Prostate gland (tissue), 2 donors: ENCODE results near the gene CRADD. TPM values are rescaled to one million over a fixed set of nuclear protein-coding genes. Genes with fewer than 3 reads are reported as not detected.
A peak's percentile ranks its signal among the peaks of the same experiment; 100 is the strongest.

ENCODE experiments used
- DNase-seq: peaks from one replicate; pipeline ENCODE4 v3.0.0-alpha.2; 2019; ENCODE audit warnings: low spot score
- H3K27ac ChIP-seq, 2 donors: fragments of 200-600 bp; sonication (generic); 2 replicates each; pipeline ENCODE4 v1.5.1; 2017 to 2019
- H3K27me3 ChIP-seq: fragments of 200-600 bp; sonication (generic); replicated peaks from 2 replicates; pipeline ENCODE4 v1.5.1; 2019; ENCODE audit not compliant: insufficient read depth
- H3K36me3 ChIP-seq, 2 donors: fragments of 200-600 bp; sonication (generic); 1 replicate in 1 of 2; 2 replicates in 1 of 2; pipeline versions ENCODE4 v1.5.1 to v1.8.1; 2017 to 2019
- H3K4me1 ChIP-seq: fragments of 200-600 bp; sonication (generic); replicated peaks from 2 replicates; pipeline ENCODE4 v1.5.1; 2019
- H3K4me3 ChIP-seq, 2 donors: fragments of 200-600 bp; sonication (generic); 2 replicates each; pipeline ENCODE4 v1.5.1; 2017 to 2019
- H3K9me3 ChIP-seq: fragments of 200-600 bp; sonication (generic); 2 replicates; pipeline ENCODE4 v1.5.1; 2017
- CTCF ChIP-seq, 4 experiments: fragments of 200-600 bp in 2 of 4; fragments of 450-650 bp in 2 of 4; sonication (generic) in 2 of 4; IDR thresholded peaks; 1 replicate in 3 of 4; 2 replicates in 1 of 4; pipeline ENCODE4 v1.5.1; 2016 to 2019; ENCODE audit warnings: antibody characterized with exemption in 4 of 4, mild to moderate bottlenecking in 2 of 4, moderate library complexity in 2 of 4
- POLR2A ChIP-seq: fragments of 450-650 bp; IDR thresholded peaks from one replicate; pipeline ENCODE4 v1.6.1; 2016; ENCODE audit warnings: antibody characterized with exemption, mild to moderate bottlenecking
- POLR2AphosphoS5 ChIP-seq: sonication (generic); formaldehyde crosslinking; IDR thresholded peaks from one replicate; pipeline ENCODE4 v1.6.1; 2017; ENCODE audit warnings: antibody characterized with exemption
- whole genome bisulfite sequencing: methylation state at CpG from one replicate; pipeline ENCODE4 v1.1.5; 2018; 5-methylcytosine and 5-hydroxymethylcytosine counted together
- intact Hi-C: fragments of 100-400 bp; cut with DNase I; formaldehyde crosslinking; loops from one replicate; pipeline ENCODE4 v1.14.2; 2022
- total RNA-seq, 2 donors: library from RNA; depleted of rRNA; stranded (reverse); fragments of >200 nt; gene quantifications; one replicate each; pipeline ENCODE4 v1.1.0, GENCODE V29; 2016

The CRADD gene
- total RNA-seq, 2 donors from 2014 or later: 38.9 to 42.4 TPM

GRCh38 chr12:93760275-93760875 is 83.2 kb downstream of the CRADD start:
- WGBS: 94% methylated on average over 3 of the region's 3 CpGs
- no peak for TF ChIP-seq POLR2AphosphoS5
- TF ChIP-seq POLR2A: no peak
- TF ChIP-seq CTCF (IDR thresholded peaks at IDR 0.05): no peak
- Histone ChIP-seq H3K4me3 (no peak overlapping the region), H3K9me3 (no peaks in the 10 kb centered on the region), H3K36me3 (no peaks in the 10 kb centered on the region), H3K27ac (peak overlapping the region; percentile 1 to 64), H3K4me1 (no peaks in the 10 kb centered on the region), H3K27me3 (no peaks in the 10 kb centered on the region)
- intact Hi-C loops: loop anchor here (10.0 kb wide), 1 partner anchor 214 kb away; no protein-coding TSS in a partner anchor
- DNase-seq: no peak

GRCh38 chr12:93762059-93762719 is 85.0 kb downstream of the CRADD start:
- 60% methylated on average over 3 of the region's 3 CpGs for WGBS
- intact Hi-C loops: loop anchor here (10.0 kb wide), 1 partner anchor 213 kb away; no protein-coding TSS in a partner anchor
- H3K27me3 ChIP-seq: no peaks in the 10 kb centered on the region

GRCh38 chr12:93762912-93763553 is 85.9 kb downstream of the CRADD start:
- intact Hi-C loops: loop anchor here (10.0 kb wide), 1 partner anchor 212 kb away; no protein-coding TSS in a partner anchor
- Histone ChIP-seq H3K36me3 (no peaks in the 10 kb centered on the region), H3K9me3 (no peaks in the 10 kb centered on the region), H3K27me3 (no peaks in the 10 kb centered on the region), H3K4me3 (no peak overlapping the region), H3K4me1 (no peaks in the 10 kb centered on the region), H3K27ac (no peak overlapping the region)
- 93% methylated on average over 3 of the region's 3 CpGs for WGBS
- no peak for DNase-seq
- TF ChIP-seq CTCF (IDR thresholded peaks at IDR 0.05): no peak

More at GRCh38 chr12:93762059-93762719, 85.0 kb downstream of the CRADD start:
- Histone ChIP-seq H3K36me3 (no peaks in the 10 kb centered on the region), H3K9me3 (no peaks in the 10 kb centered on the region), H3K27ac (peak overlapping the region in 1 of 2 donors; percentile 7), H3K4me3 (no peak overlapping the region), H3K4me1 (no peaks in the 10 kb centered on the region)
- no peak for DNase-seq
- TF ChIP-seq POLR2A (no peak), CTCF (IDR thresholded peaks at IDR 0.05) (no peak), POLR2AphosphoS5 (no peak)

GRCh38 chr12:93763746-93764147 is 86.6 kb downstream of the CRADD start:
- no peaks in the 10 kb centered on the region for H3K9me3 ChIP-seq
- no peak overlapping the region for H3K27ac ChIP-seq
- no peaks in the 10 kb centered on the region for H3K4me1 ChIP-seq
- intact Hi-C loops: loop anchor here (10.0 kb wide), 1 partner anchor 211 kb away; no protein-coding TSS in a partner anchor
- H3K27me3 ChIP-seq: no peaks in the 10 kb centered on the region
- TF ChIP-seq CTCF (IDR thresholded peaks at IDR 0.05): peak in 2 of 4 experiments; percentile 31 to 37
- TF ChIP-seq POLR2AphosphoS5: no peak
- WGBS: 71% methylated on average over 3 of the region's 3 CpGs
- no peaks in the 10 kb centered on the region for H3K36me3 ChIP-seq
- no peak overlapping the region for H3K4me3 ChIP-seq
- DNase-seq: no peak
